Activated CD4-positive, alpha-beta T cell treated with anti-CD3 and anti-CD28 coated beads for 4 hours (primary cell): Measurements from ENCODE around the gene PUS3.
"Not testable (repeated sequence)": the region's sequence is repeated elsewhere in the genome, so short reads cannot be mapped to it uniquely, and the experiment has no call there.

Source experiments
- DNase-seq, 2 donors: peaks; one replicate each; pipeline ENCODE4 v3.0.0-alpha.2; 2020

The PUS3 gene

GRCh38 chr11:125916683-125917347 is 13.8 kb upstream of the PUS3 start:
- no peak for DNase-seq

GRCh38 chr11:125914601-125915000 is 11.6 kb upstream of the PUS3 start:
- DNase-seq, result not testable (repeated sequence)

GRCh38 chr11:125910226-125910849 is 7.3 kb upstream of the PUS3 start:
- DNase-seq, result no peak

GRCh38 chr11:125904678-125905077 is 1.7 kb upstream of the PUS3 start:
- DNase-seq, result no peak

GRCh38 chr11:125903711-125904659 is 979 bp upstream of the PUS3 start, which contains the start of gene DDX25:
Gene DDX25, plus strand, starts transcription at chr11:125904508. Its CDS starts 10 bp downstream, at chr11:125904518.
- DNase-seq, result peak in 1 of 2 donors; percentile 10

GRCh38 chr11:125902277-125902926 is 604 bp downstream of the PUS3 start:
- no peak for DNase-seq

GRCh38 chr11:125901872-125902271 is 1.1 kb downstream of the PUS3 start:
- DNase-seq, result no peak

GRCh38 chr11:125892994-125893393 is 10.0 kb downstream of the PUS3 start:
- no peak for DNase-seq

GRCh38 chr11:125892071-125892470 is 10.9 kb downstream of the PUS3 start:
- no peak for DNase-seq

GRCh38 chr11:125890447-125891100 is 12.4 kb downstream of the PUS3 start:
- DNase-seq, result no peak

- DNase-seq, result peak; percentile 87 to 91
These were observed 15.4 kb downstream of the PUS3 start, which contains the start of gene HYLS1 for GRCh38 chr11:125887373-125888324. Gene HYLS1, plus strand, starts transcription at chr11:125887668. Its CDS starts 11,701 bp downstream, at chr11:125899369.

- DNase-seq, result peak; percentile 21 to 37
These were observed 16.0 kb downstream of the PUS3 start for GRCh38 chr11:125886997-125887372.

- no peak for DNase-seq
These were observed 19.6 kb downstream of the PUS3 start for GRCh38 chr11:125883375-125883774.

GRCh38 chr11:125881291-125881690 is 21.7 kb downstream of the PUS3 start:
- DNase-seq, result no peak

GRCh38 chr11:125874556-125875124 is 28.4 kb downstream of the PUS3 start:
- peak; percentile 19 to 42 for DNase-seq

- DNase-seq, result no peak
These were observed 29.0 kb downstream of the PUS3 start for GRCh38 chr11:125873881-125874555.

- DNase-seq, result no peak
These were observed 30.9 kb downstream of the PUS3 start for GRCh38 chr11:125872138-125872491.

- peak in 1 of 2 donors; percentile 19 for DNase-seq
These were observed 31.4 kb downstream of the PUS3 start for GRCh38 chr11:125871391-125872137.

GRCh38 chr11:125869521-125869920 is 33.5 kb downstream of the PUS3 start:
- DNase-seq, result no peak
